ENCODE results near the gene KIFAP3.

DNA sequence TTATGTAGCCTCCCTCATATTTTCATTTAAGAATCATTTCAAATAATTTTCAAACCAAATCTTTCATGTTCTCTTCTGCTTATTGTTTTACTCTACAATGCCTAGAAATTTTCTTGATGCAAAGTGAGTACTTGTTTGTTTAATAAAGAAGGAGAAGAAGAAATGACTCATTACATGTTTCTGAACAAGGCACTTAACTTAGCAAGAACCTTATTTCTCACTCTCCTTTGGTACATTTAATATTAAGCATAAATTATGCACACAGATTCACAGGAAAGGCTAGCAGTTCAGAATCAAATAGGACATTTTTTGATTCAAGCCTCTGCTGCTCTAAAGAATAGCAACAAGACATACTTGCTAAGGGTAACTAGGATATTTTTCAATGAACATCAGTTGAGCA, 189.9 kb downstream of the KIFAP3 start:
- TF ChIP-seq, protein P1, sequence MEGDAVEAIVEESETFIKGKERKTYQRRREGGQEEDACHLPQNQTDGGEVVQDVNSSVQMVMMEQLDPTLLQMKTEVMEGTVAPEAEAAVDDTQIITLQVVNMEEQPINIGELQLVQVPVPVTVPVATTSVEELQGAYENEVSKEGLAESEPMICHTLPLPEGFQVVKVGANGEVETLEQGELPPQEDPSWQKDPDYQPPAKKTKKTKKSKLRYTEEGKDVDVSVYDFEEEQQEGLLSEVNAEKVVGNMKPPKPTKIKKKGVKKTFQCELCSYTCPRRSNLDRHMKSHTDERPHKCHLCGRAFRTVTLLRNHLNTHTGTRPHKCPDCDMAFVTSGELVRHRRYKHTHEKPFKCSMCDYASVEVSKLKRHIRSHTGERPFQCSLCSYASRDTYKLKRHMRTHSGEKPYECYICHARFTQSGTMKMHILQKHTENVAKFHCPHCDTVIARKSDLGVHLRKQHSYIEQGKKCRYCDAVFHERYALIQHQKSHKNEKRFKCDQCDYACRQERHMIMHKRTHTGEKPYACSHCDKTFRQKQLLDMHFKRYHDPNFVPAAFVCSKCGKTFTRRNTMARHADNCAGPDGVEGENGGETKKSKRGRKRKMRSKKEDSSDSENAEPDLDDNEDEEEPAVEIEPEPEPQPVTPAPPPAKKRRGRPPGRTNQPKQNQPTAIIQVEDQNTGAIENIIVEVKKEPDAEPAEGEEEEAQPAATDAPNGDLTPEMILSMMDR (conservative IDR thresholded peaks at IDR 0.05; ENCODE audit: low read length) = no peak
- no peak for TF ChIP-seq EZH2phosphoT487 (IDR thresholded peaks at IDR 0.05; ENCODE audit: borderline replicate concordance, low read depth, low read length)

Data from OCI-LY7 (cell line).